ENCODE measurements around the gene DTX3.

Gene DTX3

DNA sequence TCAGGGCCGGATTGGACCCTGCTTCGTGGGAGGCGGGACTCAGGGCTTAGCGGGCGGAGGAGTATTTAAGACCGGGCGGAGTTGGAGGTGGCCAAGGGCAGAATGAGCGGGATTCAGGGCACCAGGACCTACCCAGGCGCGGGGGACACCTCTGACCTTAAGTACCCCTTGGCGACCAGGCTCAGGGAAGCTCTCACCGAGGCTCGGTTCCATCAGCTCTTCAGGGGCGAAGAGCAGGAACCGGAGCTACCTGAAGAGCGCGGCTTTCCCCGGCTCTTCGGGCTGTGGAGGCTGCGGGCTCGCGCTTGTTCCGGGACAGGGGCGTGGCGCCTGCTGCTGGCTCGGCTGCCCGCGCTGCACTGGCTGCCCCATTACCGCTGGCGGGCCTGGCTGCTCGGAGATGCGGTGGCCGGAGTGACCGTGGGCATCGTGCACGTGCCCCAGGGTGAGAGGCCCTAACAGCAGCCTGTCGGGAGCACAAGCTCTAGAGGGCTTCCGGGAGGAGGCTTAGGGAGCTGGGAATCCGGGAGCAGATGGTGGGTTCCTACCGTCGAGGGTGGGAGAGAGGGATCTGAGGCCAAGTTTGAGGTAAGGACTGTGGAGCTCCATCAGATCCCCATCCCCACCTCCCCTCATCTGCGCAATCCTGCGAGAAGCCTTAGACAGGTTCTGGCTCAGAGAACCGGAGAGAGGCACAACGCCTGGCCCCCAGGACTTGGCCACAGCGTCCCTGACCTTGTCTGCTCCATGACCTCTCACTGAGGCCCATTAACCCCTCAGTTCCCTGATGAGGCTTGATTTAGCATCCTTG, 15.0 kb downstream of the DTX3 start:
- no peak overlapping the region for H3K27ac ChIP-seq
- TF ChIP-seq, protein P1, sequence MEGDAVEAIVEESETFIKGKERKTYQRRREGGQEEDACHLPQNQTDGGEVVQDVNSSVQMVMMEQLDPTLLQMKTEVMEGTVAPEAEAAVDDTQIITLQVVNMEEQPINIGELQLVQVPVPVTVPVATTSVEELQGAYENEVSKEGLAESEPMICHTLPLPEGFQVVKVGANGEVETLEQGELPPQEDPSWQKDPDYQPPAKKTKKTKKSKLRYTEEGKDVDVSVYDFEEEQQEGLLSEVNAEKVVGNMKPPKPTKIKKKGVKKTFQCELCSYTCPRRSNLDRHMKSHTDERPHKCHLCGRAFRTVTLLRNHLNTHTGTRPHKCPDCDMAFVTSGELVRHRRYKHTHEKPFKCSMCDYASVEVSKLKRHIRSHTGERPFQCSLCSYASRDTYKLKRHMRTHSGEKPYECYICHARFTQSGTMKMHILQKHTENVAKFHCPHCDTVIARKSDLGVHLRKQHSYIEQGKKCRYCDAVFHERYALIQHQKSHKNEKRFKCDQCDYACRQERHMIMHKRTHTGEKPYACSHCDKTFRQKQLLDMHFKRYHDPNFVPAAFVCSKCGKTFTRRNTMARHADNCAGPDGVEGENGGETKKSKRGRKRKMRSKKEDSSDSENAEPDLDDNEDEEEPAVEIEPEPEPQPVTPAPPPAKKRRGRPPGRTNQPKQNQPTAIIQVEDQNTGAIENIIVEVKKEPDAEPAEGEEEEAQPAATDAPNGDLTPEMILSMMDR (conservative IDR thresholded peaks at IDR 0.05): no peak
- TF ChIP-seq ZFX (IDR thresholded peaks at IDR 0.05): no peak

DNA sequence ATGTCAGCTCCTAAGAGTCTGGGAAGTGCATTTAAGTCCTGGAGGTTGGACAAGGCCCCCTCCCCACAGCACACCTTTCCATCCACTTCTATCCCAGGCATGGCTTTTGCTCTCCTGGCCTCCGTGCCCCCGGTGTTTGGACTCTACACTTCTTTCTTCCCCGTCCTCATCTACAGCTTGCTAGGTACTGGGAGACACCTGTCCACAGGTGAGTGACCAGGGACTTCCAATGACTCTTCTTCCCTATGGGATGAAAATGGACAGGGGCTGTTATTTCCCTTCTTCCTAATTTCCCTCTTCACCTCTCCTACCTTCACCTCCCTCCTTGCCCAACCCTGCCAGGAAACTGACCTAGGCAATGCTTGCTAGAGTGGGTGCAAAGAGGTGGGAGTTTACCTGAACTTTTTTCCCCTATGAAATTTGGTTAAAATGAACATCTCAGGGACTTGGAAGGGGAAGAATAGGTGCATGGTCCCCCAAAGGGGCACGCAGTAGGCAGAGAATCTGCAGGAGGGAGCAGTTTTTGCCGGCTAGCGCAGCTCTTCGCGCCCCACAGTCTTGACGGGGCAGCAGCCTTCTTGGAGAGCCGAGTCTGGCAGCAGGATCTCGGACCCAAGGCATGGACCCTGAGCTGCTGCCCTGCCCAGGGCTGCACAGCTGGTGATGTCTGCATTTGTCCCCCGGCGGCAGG, 15.8 kb downstream of the DTX3 start:
- H3K27ac ChIP-seq: no peak overlapping the region
- TF ChIP-seq, protein P1 (conservative IDR thresholded peaks at IDR 0.05): no peak
- no peak for TF ChIP-seq ZFX (IDR thresholded peaks at IDR 0.05)

DNA sequence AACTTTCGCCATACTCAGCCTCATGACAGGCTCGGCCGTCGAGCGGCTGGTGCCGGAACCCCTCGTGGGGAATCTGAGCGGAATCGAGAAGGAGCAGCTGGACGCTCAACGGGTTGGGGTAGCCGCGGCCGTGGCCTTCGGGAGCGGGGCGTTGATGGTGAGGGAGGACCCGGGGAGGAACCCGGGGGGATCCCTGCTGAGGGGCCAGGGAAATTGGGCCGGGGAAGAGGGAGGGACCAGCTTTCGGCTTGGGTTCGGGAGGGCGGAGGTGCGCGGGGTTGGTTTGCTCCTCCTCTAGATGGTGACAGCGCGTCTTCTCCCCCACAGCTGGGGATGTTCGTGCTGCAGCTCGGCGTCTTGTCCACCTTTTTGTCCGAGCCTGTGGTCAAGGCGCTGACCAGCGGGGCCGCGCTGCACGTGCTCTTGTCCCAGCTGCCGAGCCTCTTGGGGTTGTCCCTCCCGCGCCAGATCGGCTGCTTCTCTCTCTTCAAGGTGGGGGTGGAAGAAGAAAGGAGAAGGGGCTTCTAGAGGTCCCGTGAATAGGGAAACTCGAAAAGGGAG, 16.4 kb downstream of the DTX3 start:
- TF ChIP-seq, protein P1 (conservative IDR thresholded peaks at IDR 0.05): no peak
- TF ChIP-seq ZFX (IDR thresholded peaks at IDR 0.05): no peak
- no peak overlapping the region for H3K27ac ChIP-seq

DNA sequence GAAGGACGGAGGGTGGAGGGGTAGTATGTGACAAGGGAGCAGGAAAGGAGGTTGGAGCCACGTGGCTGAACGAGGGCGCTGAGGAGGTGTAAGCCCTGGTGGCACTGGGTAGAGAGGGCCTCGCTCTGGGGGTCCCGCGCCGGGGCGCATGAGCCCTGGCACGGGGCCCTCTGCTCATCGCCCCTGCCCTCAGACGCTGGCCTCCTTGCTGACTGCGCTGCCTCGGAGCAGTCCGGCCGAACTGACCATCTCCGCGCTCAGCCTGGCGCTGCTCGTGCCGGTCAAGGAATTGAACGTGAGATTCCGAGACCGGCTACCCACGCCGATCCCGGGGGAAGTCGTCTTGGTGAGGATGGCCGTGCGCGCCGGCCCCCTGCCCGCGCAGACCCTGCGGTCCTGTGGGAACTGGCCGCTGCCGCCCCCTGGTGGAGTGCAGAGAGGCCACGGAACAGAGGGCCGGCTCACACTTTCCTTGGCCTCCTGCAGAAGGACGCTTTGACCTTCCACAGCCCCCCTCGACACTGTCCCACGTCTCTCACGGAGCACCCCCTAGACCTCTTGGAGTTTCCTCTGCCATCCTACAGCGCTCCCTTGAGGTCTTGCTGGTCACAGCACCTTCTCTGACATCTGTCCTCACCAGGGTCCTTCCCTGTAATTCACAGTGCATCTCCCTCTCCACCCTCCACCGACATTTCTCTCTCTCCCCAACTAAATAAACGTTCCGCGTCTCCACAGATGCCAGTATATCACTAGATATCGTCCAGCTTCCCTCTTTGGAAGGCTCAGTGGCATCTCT, 17.1 kb downstream of the DTX3 start:
- no peak overlapping the region for H3K27ac ChIP-seq
- TF ChIP-seq, protein P1 (conservative IDR thresholded peaks at IDR 0.05): peak; percentile 95
- no peak for TF ChIP-seq ZFX (IDR thresholded peaks at IDR 0.05)

DNA sequence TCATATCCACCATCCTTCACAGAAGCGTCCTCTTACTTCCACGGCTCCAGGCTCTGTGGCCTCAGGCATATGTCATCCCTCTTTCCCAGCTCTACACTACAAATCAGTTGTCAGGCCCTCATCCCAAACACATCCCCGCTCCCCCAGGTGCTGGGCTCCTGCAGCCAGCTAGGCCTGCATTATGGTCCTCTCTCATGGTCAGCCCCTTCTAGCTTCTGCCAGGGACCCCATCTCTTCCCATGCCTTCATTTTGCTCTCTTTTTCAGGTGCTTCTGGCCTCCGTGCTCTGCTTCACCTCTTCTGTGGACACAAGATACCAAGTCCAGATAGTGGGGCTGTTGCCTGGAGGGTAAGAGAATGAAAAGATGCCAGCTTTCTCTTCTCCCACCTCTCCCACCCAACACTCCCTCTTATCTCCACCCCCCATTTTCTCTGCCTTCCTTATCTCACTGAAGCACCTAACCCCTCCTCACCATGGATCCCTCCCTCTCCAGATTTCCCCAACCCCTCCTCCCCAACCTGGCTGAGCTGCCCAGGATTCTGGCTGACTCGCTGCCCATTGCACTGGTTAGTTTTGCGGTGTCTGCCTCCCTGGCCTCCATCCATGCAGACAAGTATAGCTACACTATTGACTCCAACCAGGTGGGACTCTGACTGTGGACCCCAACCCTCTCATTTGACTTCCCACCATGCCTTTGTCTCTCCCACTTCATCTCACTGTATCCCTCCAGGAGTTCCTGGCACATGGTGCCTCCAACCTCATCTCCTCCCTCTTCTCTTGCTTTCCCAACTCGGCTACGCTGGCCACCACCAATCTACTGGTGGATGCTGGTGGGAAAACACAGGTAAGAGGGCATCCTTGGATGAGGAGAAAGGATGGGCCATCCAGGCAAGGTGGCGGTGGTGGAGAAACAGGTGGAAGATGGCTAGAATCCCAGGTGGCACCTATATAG, 17.9 kb downstream of the DTX3 start:
- no peak for TF ChIP-seq ZFX (IDR thresholded peaks at IDR 0.05)
- TF ChIP-seq, protein P1 (conservative IDR thresholded peaks at IDR 0.05): no peak

DNA sequence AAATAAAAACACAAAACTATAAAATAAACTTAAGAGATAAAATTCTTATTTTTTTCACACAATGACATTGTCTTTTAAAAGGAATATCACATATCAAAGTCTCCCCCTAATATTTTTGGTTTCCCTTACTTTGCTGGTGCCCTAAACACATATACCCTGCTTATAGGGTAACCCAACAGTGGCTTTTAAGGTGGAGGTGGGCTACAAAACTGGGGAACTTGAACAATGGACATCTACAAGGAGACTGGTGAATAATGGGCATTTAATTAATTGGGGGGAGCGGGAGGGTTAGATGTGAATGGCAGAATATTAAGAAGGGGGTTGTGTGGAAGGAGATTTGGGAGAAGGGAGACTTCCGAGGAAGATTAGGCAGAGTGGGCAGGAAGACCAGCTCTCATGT, 18.8 kb downstream of the DTX3 start:
- no peak overlapping the region for H3K27ac ChIP-seq
- no peak for TF ChIP-seq ZFX (IDR thresholded peaks at IDR 0.05)
- TF ChIP-seq, protein P1 (conservative IDR thresholded peaks at IDR 0.05): no peak

More for the DNA sequence above, 17.9 kb downstream of the DTX3 start:
- no peak overlapping the region for H3K27ac ChIP-seq

Data from C4-2B (cell line).